DND-41 (cell line): ENCODE results near the gene C2CD2.

Source experiments
- ATAC-seq: fragments of 200-7000 bp; cut with Tn5 transposase; 3 replicates; pipeline ENCODE4 v1.9.1; 2021; ENCODE audit warnings: low read depth; ENCODE audit not compliant: insufficient read depth
- DNase-seq: peaks from one replicate; pipeline ENCODE4 v3.0.0-alpha.2; 2020
- H2AFZ ChIP-seq: 2 replicates; pipeline ENCODE4 v1.6.0; 2012; ENCODE audit warnings: low read depth, low read length
- H3K27ac ChIP-seq: 2 replicates; pipeline ENCODE4 v1.5.1; 2012; ENCODE audit warnings: low read length, inconsistent platforms
- H3K27me3 ChIP-seq: fragments of 200-600 bp; sonication (generic); 2 replicates; pipeline ENCODE4 v1.6.0; 2012; ENCODE audit warnings: low read length, mild to moderate bottlenecking, inconsistent platforms; ENCODE audit not compliant: insufficient read depth, poor library complexity
- H3K36me3 ChIP-seq: 2 replicates; pipeline ENCODE4 v1.5.1; 2012; ENCODE audit warnings: low read length, inconsistent platforms; ENCODE audit not compliant: insufficient read depth
- H3K4me1 ChIP-seq: 2 replicates; pipeline ENCODE4 v1.5.1; 2012; ENCODE audit warnings: mild to moderate bottlenecking, low read length; ENCODE audit not compliant: insufficient read depth
- H3K4me2 ChIP-seq: 2 replicates; pipeline ENCODE4 v1.6.0; 2012; ENCODE audit warnings: mild to moderate bottlenecking, moderate library complexity, low read length, inconsistent platforms; ENCODE audit not compliant: insufficient read depth
- H3K4me3 ChIP-seq, 2 experiments: fragments of 200-600 bp in 1 of 2; shearing (Covaris generic) in 1 of 2; 2 replicates each; pipeline ENCODE4 v1.5.1; 2012 to 2016; ENCODE audit warnings: inconsistent platforms in 2 of 2, low read length in 2 of 2, mild to moderate bottlenecking in 2 of 2, low read depth in 1 of 2, moderate library complexity in 1 of 2
- H3K79me2 ChIP-seq: 2 replicates; pipeline ENCODE4 v1.6.0; 2012; ENCODE audit warnings: low read length, inconsistent platforms; ENCODE audit not compliant: insufficient read depth
- H3K9ac ChIP-seq: 2 replicates; pipeline ENCODE4 v1.6.0; 2012; ENCODE audit warnings: low read depth, mild to moderate bottlenecking, inconsistent platforms, low read length, moderate library complexity
- H3K9me3 ChIP-seq: 2 replicates; pipeline ENCODE4 v1.5.1; 2012; ENCODE audit warnings: low read length, moderate library complexity, mild to moderate bottlenecking, inconsistent platforms; ENCODE audit not compliant: insufficient read depth, severe bottlenecking
- H4K20me1 ChIP-seq: 2 replicates; pipeline ENCODE4 v1.6.0; 2012; ENCODE audit warnings: low read length; ENCODE audit not compliant: insufficient read depth
- CTCF ChIP-seq: IDR thresholded peaks from 2 replicates; pipeline ENCODE4 v1.5.1; 2012; ENCODE audit warnings: borderline replicate concordance, low read length, moderate library complexity, mild to moderate bottlenecking; ENCODE audit not compliant: poor library complexity, severe bottlenecking; ENCODE audit errors: extremely low read depth
- EZH2 ChIP-seq: IDR thresholded peaks from 3 replicates; pipeline ENCODE4 v1.6.1; 2012; ENCODE audit warnings: borderline replicate concordance, low read depth, mild to moderate bottlenecking, moderate library complexity, low read length, inconsistent platforms; ENCODE audit not compliant: severe bottlenecking

Gene C2CD2

GRCh38 chr21:41852151-41852928 lies 101.5 kb downstream of the C2CD2 start:
- ATAC-seq, result 0 out of 3 replicates have a peak, but pooled peaks have one; percentile 9
- Histone ChIP-seq H3K9ac (no peak overlapping the region), H3K27ac (no peak overlapping the region), H3K27me3 (no peaks in the 10 kb centered on the region), H4K20me1 (peaks cover 3% of the 10 kb centered on the region; the same call in 1 of the 2 replicates), H3K9me3 (no peaks in the 10 kb centered on the region), H3K4me2 (no peak overlapping the region), H3K36me3 (peaks cover 81% of the 10 kb centered on the region), H3K79me2 (no peaks in the 10 kb centered on the region), H2AFZ (no peak overlapping the region), H3K4me1 (no peaks in the 10 kb centered on the region), H3K4me3 (no peak overlapping the region)
- TF ChIP-seq EZH2 (no peak), CTCF (no peak)
- no peak for DNase-seq

GRCh38 chr21:41851090-41851790 lies 102.6 kb downstream of the C2CD2 start:
- H3K27me3 ChIP-seq, result no peaks in the 10 kb centered on the region
- TF ChIP-seq CTCF (no peak), EZH2 (no peak)
- H3K79me2 ChIP-seq, result no peaks in the 10 kb centered on the region
- no peak overlapping the region for H3K4me3 ChIP-seq
- no peaks in the 10 kb centered on the region for H3K9me3 ChIP-seq
- no peak overlapping the region for H2AFZ ChIP-seq
- ATAC-seq (0 out of 3 replicates have a peak, but pooled peaks have one; percentile 12), DNase-seq (no peak)
- H3K27ac ChIP-seq, result no peak overlapping the region
- H3K4me1 ChIP-seq, result no peaks in the 10 kb centered on the region
- no peak overlapping the region for H3K4me2 ChIP-seq
- no peak overlapping the region for H3K9ac ChIP-seq
- peaks cover 3% of the 10 kb centered on the region; the same call in 1 of the 2 replicates for H4K20me1 ChIP-seq
- H3K36me3 ChIP-seq, result peaks cover 81% of the 10 kb centered on the region

- no peak for TF ChIP-seq EZH2
- TF ChIP-seq CTCF, result no peak
- Histone ChIP-seq H3K9me3 (no peaks in the 10 kb centered on the region), H3K79me2 (no peaks in the 10 kb centered on the region), H4K20me1 (peaks cover 10% of the 10 kb centered on the region; the same call in 1 of the 2 replicates), H3K36me3 (peaks cover 83% of the 10 kb centered on the region), H3K4me1 (no peaks in the 10 kb centered on the region), H3K4me3 (no peak overlapping the region), H3K27ac (no peak overlapping the region), H3K27me3 (no peaks in the 10 kb centered on the region), H3K4me2 (no peak overlapping the region), H3K9ac (no peak overlapping the region), H2AFZ (no peak overlapping the region)
- DNase-seq (no peak), ATAC-seq (no peak)
Measured at GRCh38 chr21:41850085-41850484, 103.7 kb downstream of the C2CD2 start.
